Hepatocyte (in vitro differentiated cells): ENCODE measurements around the gene WSCD1.

Experiments
- EZH2 ChIP-seq: fragments of 200-600 bp; sonication (generic); IDR thresholded peaks from 2 replicates; pipeline ENCODE4 v1.6.1; 2016; ENCODE audit warnings: antibody characterized with exemption, mild to moderate bottlenecking, borderline replicate concordance
- EZH2phosphoT487 ChIP-seq: fragments of 200-600 bp; sonication (generic); IDR thresholded peaks from one replicate; pipeline ENCODE4 v1.6.1; 2018; ENCODE audit warnings: antibody characterized with exemption, mild to moderate bottlenecking, low read depth, moderate library complexity; ENCODE audit not compliant: unreplicated experiment, severe bottlenecking
- TF ChIP-seq, protein P1 (sequence below): fragments of 200-600 bp; sonication (generic); IDR thresholded peaks from 2 replicates; pipeline ENCODE4 v1.5.1; 2016; ENCODE audit warnings: antibody characterized with exemption, mild to moderate bottlenecking; ENCODE audit not compliant: poor library complexity

DNA sequence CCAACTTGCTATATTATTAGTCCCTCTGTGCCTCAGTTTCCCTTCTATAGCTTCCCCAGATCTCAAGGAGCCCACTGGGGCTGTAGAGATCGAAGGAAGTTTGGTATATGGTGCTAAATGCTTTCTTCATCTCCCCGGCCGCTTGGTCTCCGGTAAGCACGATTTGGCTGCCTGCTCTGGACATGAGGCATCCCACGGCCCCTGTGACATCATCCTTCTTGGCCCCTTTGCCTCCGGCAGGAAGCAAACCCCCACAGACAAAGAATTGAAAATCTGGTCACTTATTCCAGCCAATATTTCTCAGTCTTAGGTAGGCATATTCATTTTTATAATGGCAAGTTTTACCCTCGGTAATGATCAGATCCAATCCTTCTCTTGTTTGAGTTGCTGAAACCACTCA, 65.8 kb downstream of the WSCD1 start:
- TF ChIP-seq, protein P1, sequence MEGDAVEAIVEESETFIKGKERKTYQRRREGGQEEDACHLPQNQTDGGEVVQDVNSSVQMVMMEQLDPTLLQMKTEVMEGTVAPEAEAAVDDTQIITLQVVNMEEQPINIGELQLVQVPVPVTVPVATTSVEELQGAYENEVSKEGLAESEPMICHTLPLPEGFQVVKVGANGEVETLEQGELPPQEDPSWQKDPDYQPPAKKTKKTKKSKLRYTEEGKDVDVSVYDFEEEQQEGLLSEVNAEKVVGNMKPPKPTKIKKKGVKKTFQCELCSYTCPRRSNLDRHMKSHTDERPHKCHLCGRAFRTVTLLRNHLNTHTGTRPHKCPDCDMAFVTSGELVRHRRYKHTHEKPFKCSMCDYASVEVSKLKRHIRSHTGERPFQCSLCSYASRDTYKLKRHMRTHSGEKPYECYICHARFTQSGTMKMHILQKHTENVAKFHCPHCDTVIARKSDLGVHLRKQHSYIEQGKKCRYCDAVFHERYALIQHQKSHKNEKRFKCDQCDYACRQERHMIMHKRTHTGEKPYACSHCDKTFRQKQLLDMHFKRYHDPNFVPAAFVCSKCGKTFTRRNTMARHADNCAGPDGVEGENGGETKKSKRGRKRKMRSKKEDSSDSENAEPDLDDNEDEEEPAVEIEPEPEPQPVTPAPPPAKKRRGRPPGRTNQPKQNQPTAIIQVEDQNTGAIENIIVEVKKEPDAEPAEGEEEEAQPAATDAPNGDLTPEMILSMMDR, result no peak
- TF ChIP-seq EZH2 (no peak), EZH2phosphoT487 (no peak)
